HG02763 (cell line): ENCODE results near the gene TMEM45A.
"Not testable (repeated sequence)": the region's sequence is repeated elsewhere in the genome, so short reads cannot be mapped to it uniquely, and the experiment has no call there.

Source experiments
- ATAC-seq: cut with Tn5 transposase; IDR thresholded peaks from one replicate; pipeline ENCODE4 v1.9.1; 2021; ENCODE audit warnings: mild to moderate bottlenecking, moderate library complexity; ENCODE audit not compliant: unreplicated experiment

The TMEM45A gene

DNA sequence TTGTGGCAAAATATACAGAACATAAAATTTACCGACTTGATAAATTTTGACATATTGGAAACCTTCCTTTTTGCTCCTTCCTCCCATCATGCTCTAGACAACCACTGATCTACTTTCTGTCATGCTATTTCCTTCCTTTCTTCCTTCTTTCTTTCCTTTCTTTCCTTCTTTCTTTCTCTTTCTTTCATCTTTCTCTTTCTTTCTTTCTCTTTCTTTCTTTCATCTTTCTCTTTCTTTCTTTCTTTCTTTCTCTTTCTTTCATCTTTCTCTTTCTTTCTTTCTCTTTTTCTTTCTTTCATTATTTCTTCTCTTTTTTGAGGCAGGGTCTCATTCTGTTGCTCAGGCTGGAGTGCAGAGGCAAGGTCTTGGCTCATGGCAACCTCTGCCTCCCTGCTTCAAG lies 8.9 kb upstream of the TMEM45A start:
- no peak for ATAC-seq

DNA sequence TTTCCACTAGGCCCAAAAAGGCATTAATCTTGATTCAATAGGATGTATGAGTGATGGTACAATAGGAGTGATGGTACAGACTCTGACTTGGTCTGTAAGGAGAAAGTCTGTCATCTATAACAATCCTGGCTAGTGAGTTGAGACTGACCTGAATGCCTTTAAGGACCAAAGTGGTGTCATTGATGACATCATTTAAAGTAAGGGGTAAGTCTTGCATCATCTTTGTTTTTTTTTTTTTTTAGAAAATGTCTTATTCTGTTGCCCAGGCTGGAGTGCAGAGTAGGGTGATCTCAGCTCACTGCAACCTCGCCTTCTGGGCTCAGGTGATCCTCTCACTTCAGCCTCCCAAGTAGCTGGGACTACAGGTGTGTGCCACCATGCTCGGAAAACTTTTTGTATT lies 5.6 kb upstream of the TMEM45A start:
- ATAC-seq = no peak

GRCh38 chr3:100489118-100489517 lies 3.3 kb upstream of the TMEM45A start:
- ATAC-seq = no peak

DNA sequence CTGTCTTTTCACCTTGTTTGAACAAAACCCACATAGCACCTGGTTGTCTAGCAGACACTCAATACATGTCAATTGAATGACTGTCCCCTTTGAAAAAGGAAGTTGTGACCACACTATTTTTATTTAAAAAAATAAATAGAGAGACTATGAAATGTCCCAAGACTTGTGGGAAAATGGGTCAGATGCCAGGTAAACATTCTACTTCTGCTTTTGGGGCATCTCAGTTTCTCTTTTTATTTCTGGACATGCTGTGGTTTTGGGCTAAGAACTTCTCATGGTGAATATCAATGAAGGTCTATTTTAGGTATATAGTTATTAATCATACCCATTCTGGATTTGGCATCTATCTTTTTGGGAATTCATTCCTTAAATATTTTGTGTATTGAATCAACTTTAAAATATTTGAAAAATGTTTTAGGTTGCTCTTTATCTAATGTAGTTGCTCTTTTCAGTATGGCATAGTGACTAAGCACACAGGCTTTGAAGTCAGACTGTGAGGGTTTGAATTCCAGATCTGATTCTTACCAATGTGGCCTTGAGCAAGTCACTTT lies 4.4 kb downstream of the TMEM45A start:
- ATAC-seq = peak; percentile 35

- no peak for ATAC-seq
Observed at GRCh38 chr3:100499651-100500050, 7.2 kb downstream of the TMEM45A start.

GRCh38 chr3:100500320-100500880 lies 8.0 kb downstream of the TMEM45A start:
- no peak for ATAC-seq

DNA sequence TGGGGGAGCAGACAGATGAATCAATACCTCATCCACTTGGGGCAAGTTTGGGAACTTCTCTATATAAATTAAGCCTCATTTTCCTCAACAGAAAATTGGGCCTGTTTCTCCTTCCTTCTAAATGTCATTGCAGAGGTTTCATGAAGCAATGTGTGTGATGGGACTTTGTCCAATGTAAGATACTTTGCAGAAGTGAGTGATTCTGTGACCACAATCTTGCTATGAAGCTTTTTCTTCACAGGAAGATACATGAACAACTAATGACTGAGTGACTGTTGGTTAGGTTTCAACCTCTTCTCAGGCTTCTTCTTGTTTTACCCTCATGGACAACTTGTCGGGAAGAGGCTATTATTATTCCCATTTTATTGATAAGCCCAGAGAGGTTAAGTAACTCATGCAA lies 11.0 kb downstream of the TMEM45A start:
- no peak for ATAC-seq

- ATAC-seq = no peak
Observed at GRCh38 chr3:100506355-100506754, 13.9 kb downstream of the TMEM45A start.

DNA sequence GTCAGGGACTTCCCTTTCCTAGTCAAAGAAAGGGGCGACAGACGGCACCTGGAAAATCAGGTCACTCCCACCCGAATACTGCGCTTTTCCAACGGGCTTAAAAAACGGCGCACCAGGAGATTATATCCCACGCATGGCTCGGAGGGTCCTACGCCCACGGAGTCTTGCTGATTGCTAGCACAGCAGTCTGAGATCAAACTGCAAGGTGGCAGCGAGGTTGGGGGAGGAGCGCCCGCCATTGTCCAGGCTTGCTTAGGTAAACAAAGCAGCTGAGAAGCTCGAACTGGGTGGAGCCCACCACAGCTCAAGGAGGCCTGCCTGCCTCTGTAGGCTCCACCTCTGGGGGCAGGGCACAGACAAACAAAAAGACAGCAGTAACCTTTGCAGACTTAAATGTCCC lies 17.4 kb downstream of the TMEM45A start:
- not testable (repeated sequence) for ATAC-seq

- no peak for ATAC-seq
Observed at GRCh38 chr3:100516232-100516631, 23.8 kb downstream of the TMEM45A start.

DNA sequence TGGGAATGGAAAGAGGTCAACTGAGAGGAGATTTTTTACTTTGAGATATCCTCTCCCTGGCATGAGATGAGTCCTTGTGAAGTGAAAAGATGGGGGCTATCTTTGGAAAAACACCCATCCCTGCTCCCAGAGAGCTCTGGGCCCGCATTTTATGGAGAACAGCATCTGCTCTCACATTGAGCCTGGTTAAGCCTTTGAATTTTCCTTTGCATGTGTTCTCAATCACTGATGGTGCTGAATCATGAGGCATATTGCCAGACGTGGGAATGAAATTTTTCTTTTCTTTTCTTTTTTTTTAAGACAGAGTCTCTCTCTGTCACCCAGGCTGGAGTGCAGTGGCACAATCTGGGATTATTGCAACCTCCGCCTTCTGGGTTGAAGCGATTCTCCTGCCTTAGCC lies 24.4 kb downstream of the TMEM45A start:
- ATAC-seq = no peak

DNA sequence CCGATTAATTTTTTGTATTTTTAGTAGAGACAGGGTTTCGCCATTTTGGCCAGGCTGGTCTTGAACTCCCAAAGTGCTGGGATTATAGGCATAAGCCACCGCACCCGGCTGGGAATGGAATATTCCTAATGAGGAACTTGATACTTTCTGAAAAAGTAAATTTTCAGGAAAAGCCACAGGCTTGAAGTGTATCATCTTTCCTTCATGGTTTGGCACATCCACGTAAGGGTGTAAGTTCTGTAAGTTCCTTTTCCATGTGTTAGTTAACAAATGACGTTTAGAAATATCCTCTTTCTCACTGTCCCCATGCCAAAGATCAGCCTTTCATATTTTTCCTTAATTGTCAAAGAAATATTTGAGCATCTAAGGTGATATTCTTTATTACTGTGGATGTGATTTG lies 24.9 kb downstream of the TMEM45A start:
- no peak for ATAC-seq

DNA sequence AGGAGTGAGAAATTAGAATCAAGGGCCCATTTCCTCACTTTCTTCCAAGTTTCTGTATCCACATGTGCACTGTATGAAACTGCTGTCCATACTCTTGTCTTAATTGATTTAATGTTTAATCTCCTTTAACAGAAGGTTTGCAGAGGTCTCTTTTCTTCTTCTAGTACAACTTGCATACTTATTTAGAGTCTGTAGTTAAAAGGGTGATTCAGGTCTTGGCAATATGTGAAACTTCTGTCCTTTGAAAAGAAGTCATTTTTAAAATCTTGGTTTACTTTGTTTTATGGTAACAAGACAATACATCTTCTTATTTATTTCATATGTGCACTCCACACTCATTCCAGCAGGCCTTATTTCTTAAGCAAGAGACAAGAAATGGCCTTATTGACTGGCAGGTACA lies 25.8 kb downstream of the TMEM45A start:
- no peak for ATAC-seq

GRCh38 chr3:100518983-100519382 lies 26.6 kb downstream of the TMEM45A start:
- no peak for ATAC-seq

DNA sequence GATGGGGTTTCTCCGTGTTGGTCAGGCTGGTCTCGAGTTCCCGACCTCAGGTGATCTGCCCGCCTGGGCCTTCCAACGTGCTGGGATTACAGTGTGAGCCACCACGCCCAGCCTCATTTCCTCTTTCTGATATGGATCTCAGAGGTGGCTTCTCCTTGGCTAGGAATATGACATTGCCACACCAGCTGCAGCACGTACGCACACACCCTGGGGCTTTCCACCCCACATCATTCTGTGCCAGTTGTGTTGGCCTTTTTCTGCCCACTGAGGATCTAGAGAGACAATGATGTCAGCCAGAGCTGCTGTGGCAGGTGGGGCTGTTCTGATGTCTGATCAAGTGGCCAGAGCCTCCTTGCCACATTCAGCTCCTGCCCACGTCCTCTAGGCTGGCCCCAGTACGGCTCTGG lies 29.0 kb downstream of the TMEM45A start:
- peak; percentile 62 for ATAC-seq

GRCh38 chr3:100522125-100522524 lies 29.7 kb downstream of the TMEM45A start:
- no peak for ATAC-seq

GRCh38 chr3:100523050-100523760 lies 30.8 kb downstream of the TMEM45A start:
- ATAC-seq = no peak

- no peak for ATAC-seq
Observed at GRCh38 chr3:100525753-100526612, 33.6 kb downstream of the TMEM45A start.

DNA sequence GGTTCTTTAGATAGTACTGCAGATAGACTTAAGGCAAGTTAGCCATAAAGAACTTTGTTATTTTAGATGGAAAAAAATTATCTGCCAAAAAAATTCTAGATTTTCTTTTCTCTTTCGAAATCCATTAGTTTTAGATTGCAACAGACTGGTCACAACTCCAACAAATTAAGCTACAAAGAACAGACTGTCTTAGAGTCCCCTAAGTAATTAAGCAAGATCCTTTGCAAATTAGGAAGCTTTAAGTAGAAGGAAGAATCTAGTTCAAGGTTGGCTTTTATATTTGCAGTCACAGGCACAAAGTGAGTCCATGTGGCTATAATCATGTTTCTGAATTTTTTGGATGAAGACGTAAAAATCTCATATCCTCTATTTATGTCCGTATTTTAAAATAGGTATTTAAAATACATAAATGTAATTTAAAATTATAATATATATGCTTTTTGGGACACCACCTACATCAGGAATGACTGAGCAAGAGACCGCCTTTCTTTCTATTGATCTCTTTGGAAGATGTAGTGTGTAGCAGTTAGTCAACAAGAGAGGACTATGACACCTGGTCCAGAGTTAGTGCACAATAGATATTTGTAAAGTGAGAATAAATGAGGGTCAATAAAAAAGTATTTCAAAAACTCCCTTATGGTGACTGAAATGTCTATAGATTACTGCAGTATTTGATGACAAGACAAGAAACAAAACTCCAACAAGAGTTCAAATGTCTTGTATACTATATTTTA lies 34.4 kb downstream of the TMEM45A start:
- no peak for ATAC-seq

- ATAC-seq = no peak
Observed at GRCh38 chr3:100527347-100527735, 34.9 kb downstream of the TMEM45A start.

- no peak for ATAC-seq
Observed at GRCh38 chr3:100531093-100531492, 38.7 kb downstream of the TMEM45A start.
